Measurements from ENCODE around the gene MLXIPL. TPM values are rescaled to one million over a fixed set of nuclear protein-coding genes. Genes with fewer than 3 reads are reported as not detected.
"Not testable (repeated sequence)": the region's sequence is repeated elsewhere in the genome, so short reads cannot be mapped to it uniquely, and the experiment has no call there.

Gene MLXIPL
- total RNA-seq, 1 experiment from 2014 or later, result 7.2 TPM

DNA sequence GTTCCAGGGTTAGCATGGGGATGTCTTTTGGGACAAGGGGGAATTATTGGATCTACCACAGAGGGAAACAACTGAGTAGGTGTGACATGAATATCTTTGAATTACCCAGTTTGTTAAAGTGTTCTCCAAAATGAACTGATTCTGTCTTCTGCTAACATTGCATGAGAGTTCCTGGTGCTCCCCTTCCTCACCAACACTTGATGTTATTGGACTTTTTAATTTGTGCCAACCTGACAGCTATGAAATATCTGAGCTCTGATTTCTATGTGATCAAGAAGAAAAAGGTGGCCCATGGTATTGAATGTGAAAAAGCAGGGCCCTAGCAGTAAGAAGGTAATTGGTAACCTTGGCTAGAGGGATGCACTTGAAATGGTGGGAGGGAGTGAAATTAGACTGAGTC, 38.7 kb upstream of the MLXIPL start:
- no peak overlapping the region for H3K27ac ChIP-seq (ENCODE audit: low read length)
- H3K36me3 ChIP-seq (ENCODE audit: control insufficient read depth, insufficient read depth, low read length), result no peaks in the 10 kb centered on the region
- H3K4me3 ChIP-seq (ENCODE audit: low read depth in 2 of 2, low read length in 2 of 2), result no peak overlapping the region
- BruUV-seq (replicated peaks), result no TSS peak
- ATAC-seq (no peak), DNase-seq (ENCODE audit: low read depth, low spot score) (no peak)
- TF ChIP-seq, protein P1, sequence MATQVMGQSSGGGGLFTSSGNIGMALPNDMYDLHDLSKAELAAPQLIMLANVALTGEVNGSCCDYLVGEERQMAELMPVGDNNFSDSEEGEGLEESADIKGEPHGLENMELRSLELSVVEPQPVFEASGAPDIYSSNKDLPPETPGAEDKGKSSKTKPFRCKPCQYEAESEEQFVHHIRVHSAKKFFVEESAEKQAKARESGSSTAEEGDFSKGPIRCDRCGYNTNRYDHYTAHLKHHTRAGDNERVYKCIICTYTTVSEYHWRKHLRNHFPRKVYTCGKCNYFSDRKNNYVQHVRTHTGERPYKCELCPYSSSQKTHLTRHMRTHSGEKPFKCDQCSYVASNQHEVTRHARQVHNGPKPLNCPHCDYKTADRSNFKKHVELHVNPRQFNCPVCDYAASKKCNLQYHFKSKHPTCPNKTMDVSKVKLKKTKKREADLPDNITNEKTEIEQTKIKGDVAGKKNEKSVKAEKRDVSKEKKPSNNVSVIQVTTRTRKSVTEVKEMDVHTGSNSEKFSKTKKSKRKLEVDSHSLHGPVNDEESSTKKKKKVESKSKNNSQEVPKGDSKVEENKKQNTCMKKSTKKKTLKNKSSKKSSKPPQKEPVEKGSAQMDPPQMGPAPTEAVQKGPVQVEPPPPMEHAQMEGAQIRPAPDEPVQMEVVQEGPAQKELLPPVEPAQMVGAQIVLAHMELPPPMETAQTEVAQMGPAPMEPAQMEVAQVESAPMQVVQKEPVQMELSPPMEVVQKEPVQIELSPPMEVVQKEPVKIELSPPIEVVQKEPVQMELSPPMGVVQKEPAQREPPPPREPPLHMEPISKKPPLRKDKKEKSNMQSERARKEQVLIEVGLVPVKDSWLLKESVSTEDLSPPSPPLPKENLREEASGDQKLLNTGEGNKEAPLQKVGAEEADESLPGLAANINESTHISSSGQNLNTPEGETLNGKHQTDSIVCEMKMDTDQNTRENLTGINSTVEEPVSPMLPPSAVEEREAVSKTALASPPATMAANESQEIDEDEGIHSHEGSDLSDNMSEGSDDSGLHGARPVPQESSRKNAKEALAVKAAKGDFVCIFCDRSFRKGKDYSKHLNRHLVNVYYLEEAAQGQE (IDR thresholded peaks at IDR 0.05; ENCODE audit: insufficient read depth in 1 of 2, low read depth in 2 of 2, low read length in 1 of 2), result no peak
- no peak for TF ChIP-seq POLR2AphosphoS5 (IDR thresholded peaks at IDR 0.05; ENCODE audit: low read depth, low read length)
- TF ChIP-seq, protein P2, sequence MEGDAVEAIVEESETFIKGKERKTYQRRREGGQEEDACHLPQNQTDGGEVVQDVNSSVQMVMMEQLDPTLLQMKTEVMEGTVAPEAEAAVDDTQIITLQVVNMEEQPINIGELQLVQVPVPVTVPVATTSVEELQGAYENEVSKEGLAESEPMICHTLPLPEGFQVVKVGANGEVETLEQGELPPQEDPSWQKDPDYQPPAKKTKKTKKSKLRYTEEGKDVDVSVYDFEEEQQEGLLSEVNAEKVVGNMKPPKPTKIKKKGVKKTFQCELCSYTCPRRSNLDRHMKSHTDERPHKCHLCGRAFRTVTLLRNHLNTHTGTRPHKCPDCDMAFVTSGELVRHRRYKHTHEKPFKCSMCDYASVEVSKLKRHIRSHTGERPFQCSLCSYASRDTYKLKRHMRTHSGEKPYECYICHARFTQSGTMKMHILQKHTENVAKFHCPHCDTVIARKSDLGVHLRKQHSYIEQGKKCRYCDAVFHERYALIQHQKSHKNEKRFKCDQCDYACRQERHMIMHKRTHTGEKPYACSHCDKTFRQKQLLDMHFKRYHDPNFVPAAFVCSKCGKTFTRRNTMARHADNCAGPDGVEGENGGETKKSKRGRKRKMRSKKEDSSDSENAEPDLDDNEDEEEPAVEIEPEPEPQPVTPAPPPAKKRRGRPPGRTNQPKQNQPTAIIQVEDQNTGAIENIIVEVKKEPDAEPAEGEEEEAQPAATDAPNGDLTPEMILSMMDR (IDR thresholded peaks at IDR 0.05), result no peak
- intact Hi-C loops (cut with micrococcal nuclease; ENCODE audit: unreplicated experiment), result no loop called here
- ChIA-PET POLR2A (no interaction called here), CTCF (interaction anchor here (0.7 kb wide), 1 partner anchor 75 kb away, joined by 4 read pairs; no protein-coding TSS in a partner anchor)
- H3K4me1 ChIP-seq (ENCODE audit: control insufficient read depth, insufficient read depth, low read length), result peaks cover 8% of the 10 kb centered on the region; the same call in 1 of the 2 replicates
- in situ Hi-C loops (cut with HindIII; ENCODE audit: low pct_unique_long_range_greater_than_20kb, low sequenced_read_pairs), result no loop called here
- H3K9me3 ChIP-seq (ENCODE audit: control insufficient read depth, insufficient read depth, low read depth, low read length), result no peaks in the 10 kb centered on the region
- H3K27me3 ChIP-seq (ENCODE audit: control insufficient read depth, insufficient read depth, low read length), result no peaks in the 10 kb centered on the region

DNA sequence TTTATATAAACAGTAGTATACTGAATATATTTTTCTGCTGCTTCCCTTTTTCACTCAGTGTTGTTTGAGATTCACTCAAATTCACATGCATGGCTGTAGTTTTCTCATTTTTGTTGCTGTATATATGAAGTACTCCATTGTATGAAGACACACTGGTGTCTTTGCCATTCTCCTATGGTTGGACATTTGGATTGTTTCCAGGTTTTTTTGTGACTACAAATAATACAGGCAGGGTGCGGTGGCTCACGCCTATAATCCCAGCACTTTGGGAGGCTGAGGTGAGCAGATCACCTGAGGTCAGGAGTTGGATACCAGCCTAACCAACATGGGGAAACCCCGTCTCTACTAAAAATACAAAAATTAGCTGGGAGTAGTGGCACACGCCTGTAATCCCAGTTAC, 36.3 kb upstream of the MLXIPL start:
- H3K27ac ChIP-seq (ENCODE audit: low read length); BruUV-seq (replicated peaks); POLR2A ChIA-PET; H3K9me3 ChIP-seq (ENCODE audit: control insufficient read depth, insufficient read depth, low read depth, low read length); in situ Hi-C loops (cut with HindIII; ENCODE audit: low pct_unique_long_range_greater_than_20kb, low sequenced_read_pairs); DNase-seq (ENCODE audit: low read depth, low spot score); H3K4me1 ChIP-seq (ENCODE audit: control insufficient read depth, insufficient read depth, low read length); CTCF ChIA-PET; intact Hi-C loops (cut with micrococcal nuclease; ENCODE audit: unreplicated experiment); H3K4me3 ChIP-seq (ENCODE audit: low read depth in 2 of 2, low read length in 2 of 2); H3K27me3 ChIP-seq (ENCODE audit: control insufficient read depth, insufficient read depth, low read length); H3K36me3 ChIP-seq (ENCODE audit: control insufficient read depth, insufficient read depth, low read length); ATAC-seq: not testable (repeated sequence)

DNA sequence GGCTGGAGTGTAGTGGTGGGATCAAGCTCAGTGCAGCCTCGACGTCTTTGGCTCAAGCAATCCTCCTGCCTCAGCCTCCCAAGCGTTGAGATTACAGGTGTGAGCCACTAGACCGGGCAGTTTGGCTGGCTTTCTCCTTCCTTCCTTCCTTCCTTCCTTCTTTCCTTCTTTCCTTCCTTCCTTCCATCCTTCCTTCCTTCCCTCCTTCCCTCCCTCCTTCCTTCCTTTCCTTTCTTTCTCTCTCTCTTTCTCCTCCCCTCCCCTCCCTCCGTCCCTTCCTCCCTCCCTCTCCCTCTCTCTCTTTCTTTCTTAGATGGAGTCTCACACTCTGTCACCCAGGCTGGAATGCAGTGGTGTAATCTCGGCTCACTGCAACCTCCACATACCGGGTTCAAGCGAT, 35.7 kb upstream of the MLXIPL start:
- ChIA-PET CTCF (no interaction called here), POLR2A (no interaction called here)
- in situ Hi-C loops (cut with HindIII; ENCODE audit: low pct_unique_long_range_greater_than_20kb, low sequenced_read_pairs) (no loop called here), intact Hi-C loops (cut with micrococcal nuclease; ENCODE audit: unreplicated experiment) (no loop called here)
- BruUV-seq (replicated peaks), result no TSS peak
- no peak for DNase-seq (ENCODE audit: low read depth, low spot score)
- H3K27me3 ChIP-seq (ENCODE audit: control insufficient read depth, insufficient read depth, low read length), result no peaks in the 10 kb centered on the region
- no peaks in the 10 kb centered on the region for H3K9me3 ChIP-seq (ENCODE audit: control insufficient read depth, insufficient read depth, low read depth, low read length)
- H3K4me3 ChIP-seq (ENCODE audit: low read depth in 2 of 2, low read length in 2 of 2), result no peak overlapping the region
- no peaks in the 10 kb centered on the region for H3K36me3 ChIP-seq (ENCODE audit: control insufficient read depth, insufficient read depth, low read length)
- H3K4me1 ChIP-seq (ENCODE audit: control insufficient read depth, insufficient read depth, low read length), result no peaks in the 10 kb centered on the region
- no peak overlapping the region for H3K27ac ChIP-seq (ENCODE audit: low read length)
- no peak for TF ChIP-seq TCF7L2 (IDR thresholded peaks at IDR 0.05; ENCODE audit: low read depth, low read length)
- no peak for TF ChIP-seq SIN3A (IDR thresholded peaks at IDR 0.05; ENCODE audit: borderline replicate concordance, insufficient read depth, low read depth, low read length)
- TF ChIP-seq, protein P2 (IDR thresholded peaks at IDR 0.05), result no peak
- TF ChIP-seq, protein P1 (IDR thresholded peaks at IDR 0.05; ENCODE audit: insufficient read depth in 1 of 2, low read depth in 2 of 2, low read length in 1 of 2), result no peak
- no peak for TF ChIP-seq POLR2AphosphoS5 (IDR thresholded peaks at IDR 0.05; ENCODE audit: low read depth, low read length)
- ATAC-seq, result no peak

DNA sequence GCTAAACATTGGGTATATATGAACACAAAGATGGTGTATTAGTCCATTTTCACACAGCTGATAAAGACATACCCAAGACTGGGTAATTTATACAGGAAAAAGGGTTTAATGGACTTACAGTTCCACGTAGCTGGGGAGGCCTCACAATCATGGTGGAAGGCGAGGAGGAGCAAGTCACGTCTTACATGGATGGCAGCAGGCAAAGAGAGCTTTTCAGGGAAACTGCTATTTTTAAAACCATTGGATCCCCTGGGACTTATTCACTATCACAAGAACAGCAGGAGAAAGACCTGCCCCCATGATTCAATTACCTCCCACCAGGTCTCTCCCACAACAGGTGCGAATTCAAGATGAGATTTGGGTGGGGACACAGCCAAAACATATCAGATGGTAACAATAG, 31.0 kb upstream of the MLXIPL start:
- POLR2A ChIA-PET; H3K27ac ChIP-seq (ENCODE audit: low read length); in situ Hi-C loops (cut with HindIII; ENCODE audit: low pct_unique_long_range_greater_than_20kb, low sequenced_read_pairs); intact Hi-C loops (cut with micrococcal nuclease; ENCODE audit: unreplicated experiment); H3K27me3 ChIP-seq (ENCODE audit: control insufficient read depth, insufficient read depth, low read length); H3K4me1 ChIP-seq (ENCODE audit: control insufficient read depth, insufficient read depth, low read length); H3K4me3 ChIP-seq (ENCODE audit: low read depth in 2 of 2, low read length in 2 of 2); H3K36me3 ChIP-seq (ENCODE audit: control insufficient read depth, insufficient read depth, low read length); CTCF ChIA-PET; ATAC-seq; DNase-seq (ENCODE audit: low read depth, low spot score); H3K9me3 ChIP-seq (ENCODE audit: control insufficient read depth, insufficient read depth, low read depth, low read length); BruUV-seq (replicated peaks): not testable (repeated sequence)

All from Panc1 (cell line).